GM21390 (cell line): ENCODE results near the gene RAPGEFL1.
"Not testable (repeated sequence)": the region's sequence is repeated elsewhere in the genome, so short reads cannot be mapped to it uniquely, and the experiment has no call there.

Experiments used
- ATAC-seq: cut with Tn5 transposase; IDR thresholded peaks from one replicate; pipeline ENCODE4 v1.9.1; 2021; ENCODE audit not compliant: unreplicated experiment

RAPGEFL1 gene, protein sequence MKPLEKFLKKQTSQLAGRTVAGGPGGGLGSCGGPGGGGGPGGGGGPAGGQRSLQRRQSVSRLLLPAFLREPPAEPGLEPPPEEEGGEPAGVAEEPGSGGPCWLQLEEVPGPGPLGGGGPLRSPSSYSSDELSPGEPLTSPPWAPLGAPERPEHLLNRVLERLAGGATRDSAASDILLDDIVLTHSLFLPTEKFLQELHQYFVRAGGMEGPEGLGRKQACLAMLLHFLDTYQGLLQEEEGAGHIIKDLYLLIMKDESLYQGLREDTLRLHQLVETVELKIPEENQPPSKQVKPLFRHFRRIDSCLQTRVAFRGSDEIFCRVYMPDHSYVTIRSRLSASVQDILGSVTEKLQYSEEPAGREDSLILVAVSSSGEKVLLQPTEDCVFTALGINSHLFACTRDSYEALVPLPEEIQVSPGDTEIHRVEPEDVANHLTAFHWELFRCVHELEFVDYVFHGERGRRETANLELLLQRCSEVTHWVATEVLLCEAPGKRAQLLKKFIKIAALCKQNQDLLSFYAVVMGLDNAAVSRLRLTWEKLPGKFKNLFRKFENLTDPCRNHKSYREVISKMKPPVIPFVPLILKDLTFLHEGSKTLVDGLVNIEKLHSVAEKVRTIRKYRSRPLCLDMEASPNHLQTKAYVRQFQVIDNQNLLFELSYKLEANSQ

DNA sequence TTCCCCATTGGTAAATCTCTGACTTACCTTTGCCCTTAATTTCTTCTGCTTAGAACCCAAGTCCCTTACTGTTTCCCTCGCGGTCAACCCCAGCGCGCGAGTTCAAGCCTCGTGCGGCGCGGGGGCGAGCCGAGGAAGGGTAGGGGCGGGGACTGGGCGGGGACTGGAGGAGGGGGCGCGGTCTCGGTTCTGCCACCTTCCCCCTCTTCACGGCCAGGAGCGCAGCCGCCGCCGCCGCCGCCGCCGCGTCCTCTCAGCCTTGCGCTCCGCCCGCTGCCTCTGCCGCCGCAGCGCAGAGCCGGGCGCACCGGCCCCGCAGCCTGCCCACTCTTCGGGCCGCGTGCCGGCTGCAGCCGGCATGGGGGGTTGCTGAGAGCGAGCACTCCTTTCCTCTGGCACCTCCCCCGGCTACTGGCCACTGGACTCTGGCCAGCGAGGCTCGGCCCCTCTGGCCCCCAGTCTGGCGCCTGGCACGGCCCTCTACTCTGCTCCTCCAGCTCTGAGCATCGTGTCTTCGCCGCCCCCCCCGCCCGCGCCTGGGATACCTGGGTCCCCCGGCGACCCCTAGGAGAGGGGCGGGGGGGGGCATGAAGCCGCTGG, at the start of gene RAPGEFL1:
Gene RAPGEFL1, plus strand, starts transcription at position 196 of the 600 bp plus-strand sequence. Its CDS starts 392 bp downstream, at position 588.
- no peak for ATAC-seq

DNA sequence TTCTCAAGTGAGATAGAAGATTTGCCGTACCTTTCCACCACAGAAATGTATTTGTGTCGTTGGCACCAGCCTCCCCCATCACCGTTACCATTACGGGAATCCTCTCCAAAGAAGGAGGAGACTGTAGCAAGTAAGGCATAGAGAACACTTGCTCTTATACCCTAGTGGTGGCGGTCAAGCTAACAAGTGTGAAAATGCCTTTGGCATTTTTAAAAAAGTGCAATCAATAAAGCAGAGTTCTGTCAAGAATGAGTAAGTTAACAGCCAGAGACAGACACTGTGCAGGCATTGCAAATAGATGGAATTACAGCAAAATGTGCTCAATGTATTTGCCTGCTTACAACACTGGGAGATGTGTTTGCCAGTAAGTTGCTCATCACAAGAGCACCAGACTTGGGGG, 47.8 kb upstream of the RAPGEFL1 start:
- no peak for ATAC-seq

DNA sequence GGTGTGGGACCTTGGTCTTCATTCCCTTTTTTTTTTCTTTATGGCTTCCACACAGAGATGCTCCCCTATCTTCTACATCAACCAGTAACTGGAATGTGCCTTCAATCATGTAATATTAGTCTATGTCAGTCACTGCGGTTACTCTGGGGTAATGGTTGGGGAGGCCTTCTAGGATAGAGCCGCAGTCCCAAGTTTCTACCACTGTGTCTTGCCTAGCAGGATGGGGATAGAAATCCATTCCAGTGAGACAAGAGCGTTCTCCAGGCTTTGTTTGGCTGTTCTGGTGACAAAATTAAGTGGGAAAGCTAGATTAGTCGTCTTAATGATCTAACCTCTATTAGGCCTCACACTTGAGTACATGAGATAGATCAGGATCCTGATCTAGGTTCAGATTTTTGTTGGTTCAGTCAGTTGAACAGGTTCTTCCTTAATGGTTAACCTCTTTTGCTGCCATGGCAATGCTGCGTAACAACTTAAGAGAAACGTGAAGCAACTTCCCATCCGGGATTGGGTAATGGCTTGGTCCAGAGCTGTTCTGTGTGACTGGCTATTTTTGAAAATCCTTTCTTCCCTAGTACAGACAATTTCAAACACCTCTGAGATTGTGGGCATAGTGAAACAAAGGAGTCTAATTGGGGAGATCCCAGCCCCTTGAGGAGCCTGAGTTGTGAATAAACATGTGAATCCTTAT, 46.8 kb upstream of the RAPGEFL1 start:
- ATAC-seq: no peak

DNA sequence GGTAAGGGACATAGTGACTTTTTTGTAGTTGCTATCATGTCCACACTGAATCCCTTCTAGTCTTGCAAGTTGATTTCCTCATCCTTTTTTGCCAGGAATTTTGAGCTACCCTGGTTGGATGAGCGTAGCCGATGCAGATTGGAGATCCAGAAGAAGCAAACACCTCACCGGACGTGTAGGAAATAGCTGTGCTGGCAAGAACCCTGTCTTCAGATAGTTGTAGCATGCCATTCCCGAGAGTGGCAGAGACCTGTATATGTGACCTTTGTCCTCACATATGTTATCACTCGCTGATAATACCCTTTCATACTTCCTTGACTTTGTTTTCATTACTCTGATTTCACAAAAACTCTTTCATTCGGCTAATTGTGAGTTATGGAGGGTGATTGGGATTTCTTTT, 43.1 kb upstream of the RAPGEFL1 start:
- ATAC-seq: no peak

DNA sequence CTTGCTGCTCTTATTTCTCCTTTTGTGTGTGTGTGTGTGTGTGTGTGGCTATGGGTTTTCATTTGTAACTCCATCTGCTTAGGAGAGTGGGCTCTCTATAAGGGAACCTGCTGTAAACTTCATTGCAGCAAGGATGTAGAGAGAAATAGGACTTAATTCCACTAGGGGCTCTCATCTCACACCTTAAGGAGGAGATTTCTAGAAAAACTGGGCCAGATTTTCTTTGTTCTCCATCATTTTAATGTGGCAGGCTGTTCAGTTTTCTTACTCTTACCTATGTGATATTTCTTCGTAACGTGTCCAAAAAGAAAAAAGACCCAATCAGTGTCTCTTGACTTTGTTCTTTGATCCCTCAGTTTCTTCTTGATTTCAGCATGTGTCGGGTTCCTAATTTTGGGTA, 41.5 kb upstream of the RAPGEFL1 start:
- no peak for ATAC-seq

DNA sequence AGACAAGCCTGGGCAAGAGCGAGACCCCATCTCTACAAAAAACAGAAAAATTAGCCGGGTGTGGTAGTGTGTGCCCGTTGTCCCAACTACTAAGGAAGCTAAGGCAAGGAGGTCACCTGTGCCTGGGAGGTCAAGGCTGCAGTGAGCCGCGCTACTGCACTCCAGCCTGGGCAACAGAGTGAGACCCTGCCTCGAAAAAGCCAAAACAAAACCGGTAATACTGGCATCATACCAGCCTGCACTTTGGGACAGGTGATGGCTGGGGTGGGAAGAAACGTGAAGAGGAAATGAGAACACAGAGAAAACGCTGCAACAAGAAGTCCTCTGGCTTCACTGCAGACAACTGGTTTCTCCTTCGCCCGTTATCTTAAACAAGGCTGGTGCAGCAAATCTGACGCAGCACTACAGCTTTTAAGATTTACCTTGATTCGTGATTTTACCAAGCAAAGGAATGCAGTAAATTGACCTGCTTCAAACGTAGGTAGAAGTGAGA, 37.7 kb upstream of the RAPGEFL1 start:
- ATAC-seq: no peak

DNA sequence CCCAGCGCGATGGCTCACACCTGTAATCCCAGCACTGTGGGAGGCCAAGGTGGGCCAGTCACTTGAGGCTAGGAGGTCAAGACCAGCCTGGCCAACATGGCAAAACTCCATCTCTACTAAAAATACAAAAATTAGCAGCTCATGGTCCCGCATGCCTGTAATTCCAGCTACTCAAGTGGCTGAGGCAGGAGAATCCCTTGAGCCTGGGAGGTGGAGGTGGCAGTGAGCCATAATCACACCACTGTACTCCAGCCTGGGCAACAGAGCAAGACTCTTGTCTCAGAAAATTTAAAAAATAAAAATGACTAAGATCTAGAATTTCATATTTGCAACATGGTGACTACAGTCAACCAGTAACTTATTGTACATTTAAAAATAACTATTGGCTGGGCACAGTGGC, 34.1 kb upstream of the RAPGEFL1 start:
- not testable (repeated sequence) for ATAC-seq

DNA sequence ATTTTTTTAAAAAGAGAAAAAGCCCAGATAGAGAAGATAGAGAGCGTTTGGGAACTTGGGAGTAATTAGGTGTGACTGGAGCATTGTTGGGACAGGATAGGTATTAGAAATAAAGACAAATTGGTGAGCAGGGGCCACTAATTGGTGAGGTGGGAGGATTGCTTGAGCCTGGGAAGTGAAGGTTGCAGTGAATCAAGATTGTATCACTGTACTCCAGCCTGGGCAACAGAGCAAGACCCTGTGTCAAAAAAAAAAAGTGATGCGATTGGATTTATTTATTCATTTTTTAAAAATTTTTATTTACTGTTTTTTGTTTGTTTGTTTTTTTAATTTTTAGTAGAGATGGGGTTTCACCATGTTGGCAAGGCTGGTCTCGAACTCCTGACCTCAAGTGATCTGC, 31.8 kb upstream of the RAPGEFL1 start:
- ATAC-seq: no peak

DNA sequence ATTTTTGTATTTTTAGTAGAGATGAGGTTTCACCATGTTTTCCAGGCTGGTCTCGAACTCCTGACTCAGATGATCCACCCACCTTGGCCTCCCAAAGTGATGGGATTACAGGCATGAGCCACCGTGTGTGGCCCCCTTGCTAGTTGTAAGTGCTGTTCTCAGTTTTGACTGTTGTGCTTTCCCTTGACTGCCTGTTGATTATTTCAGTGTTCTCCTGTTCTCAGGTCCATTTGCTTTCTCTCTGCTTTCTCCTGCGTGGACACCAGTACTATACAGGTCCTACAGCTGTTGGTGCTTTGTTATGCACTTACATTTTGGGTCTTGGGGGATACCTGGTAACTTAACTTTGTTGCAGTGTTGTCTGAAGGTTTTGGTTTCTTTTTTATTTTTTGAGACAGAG, 28.7 kb upstream of the RAPGEFL1 start:
- no peak for ATAC-seq

DNA sequence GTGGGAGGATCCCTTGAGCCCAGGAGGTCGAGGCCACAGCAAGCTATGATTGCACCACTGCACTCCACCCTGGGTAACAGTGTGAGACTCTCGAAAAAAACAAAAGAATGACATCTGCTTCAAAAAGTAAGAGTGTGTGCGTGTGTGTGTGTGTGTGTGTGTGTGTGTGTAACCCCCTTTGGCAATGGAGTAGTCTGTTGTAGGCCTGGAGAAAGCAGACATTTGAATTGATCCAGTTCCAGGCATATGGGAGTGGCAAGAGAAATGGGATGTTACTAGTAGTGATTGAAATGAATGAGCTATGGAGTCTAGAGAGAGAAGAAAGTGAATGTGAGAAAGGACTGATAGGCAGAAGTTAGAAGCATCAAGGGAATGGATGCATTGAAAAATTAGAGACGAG, 27.0 kb upstream of the RAPGEFL1 start:
- ATAC-seq: no peak

DNA sequence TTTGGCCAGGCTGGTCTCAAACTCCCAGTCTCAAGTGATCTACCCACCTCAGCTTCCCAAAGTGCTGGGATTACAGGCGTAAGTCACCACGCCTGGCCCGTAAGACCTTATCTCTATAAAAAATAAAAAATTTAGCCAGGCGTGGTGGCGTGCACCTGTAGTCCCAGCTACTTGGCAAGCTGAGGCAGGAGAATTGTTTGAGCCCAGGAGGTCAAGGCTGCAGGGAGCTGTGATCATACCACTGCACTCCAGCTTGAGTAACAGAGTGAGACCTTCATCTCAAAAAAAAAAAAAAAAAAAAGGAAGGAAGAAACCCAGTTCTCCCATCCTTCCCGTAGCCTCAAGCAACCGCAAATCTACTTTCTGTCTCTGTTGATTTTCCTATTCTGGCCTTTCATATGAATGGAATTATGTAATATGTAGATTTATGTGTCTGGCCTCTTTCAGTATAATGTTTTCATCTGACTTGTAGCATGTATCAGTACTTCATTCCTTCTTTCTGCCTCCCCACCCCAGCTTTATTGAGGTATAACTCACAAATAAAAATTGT, 25.8 kb upstream of the RAPGEFL1 start:
- no peak for ATAC-seq

DNA sequence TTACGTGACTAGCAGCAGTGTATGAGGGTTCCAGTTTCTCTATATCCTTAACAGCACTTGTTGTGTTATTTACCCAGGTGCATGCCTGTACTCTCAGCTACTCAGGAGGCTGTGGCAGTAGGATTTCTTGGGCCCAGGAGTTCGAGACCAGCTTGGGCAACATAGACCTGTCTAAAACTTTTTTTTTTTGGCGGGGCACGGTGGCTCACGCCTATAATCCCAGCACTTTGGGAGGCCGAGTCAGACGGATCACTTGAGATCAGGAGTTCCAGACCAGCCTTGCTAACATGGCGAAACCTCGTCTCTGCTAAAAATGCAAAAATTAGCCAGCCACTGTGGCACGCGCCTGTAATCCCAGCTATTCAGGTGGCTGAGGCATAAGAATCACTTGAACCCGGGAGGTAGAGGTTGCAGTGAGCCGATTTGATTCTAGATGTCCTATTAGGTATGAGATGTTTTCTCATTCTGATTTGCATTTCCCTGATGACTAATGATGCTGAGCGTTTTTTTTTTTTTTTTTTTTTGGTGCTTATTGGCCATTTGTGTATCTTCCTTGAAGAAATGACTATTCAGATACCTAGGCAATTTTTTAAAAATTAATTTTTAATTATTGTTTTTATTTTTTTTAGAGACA, 23.6 kb upstream of the RAPGEFL1 start:
- ATAC-seq: peak; percentile 64

DNA sequence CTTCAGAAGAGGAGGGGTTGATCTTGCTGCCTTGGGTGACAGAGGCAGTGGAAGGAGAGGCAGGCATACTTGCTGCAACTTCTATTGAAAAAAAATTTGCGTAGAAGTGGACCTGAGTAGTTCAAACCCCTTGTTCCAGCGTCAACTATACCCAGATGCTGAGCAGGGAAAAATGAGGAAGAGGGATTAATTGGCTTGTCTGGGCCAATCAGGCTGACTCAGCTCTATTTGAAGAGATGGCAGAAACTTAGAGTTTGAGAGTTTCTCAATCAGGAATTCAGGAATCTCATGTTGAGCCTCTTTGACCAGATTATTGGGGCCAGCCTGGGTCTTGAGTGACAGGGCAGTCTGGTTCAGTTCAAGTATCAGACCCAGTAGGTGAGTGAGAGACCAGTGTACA, 19.3 kb upstream of the RAPGEFL1 start:
- ATAC-seq: no peak

DNA sequence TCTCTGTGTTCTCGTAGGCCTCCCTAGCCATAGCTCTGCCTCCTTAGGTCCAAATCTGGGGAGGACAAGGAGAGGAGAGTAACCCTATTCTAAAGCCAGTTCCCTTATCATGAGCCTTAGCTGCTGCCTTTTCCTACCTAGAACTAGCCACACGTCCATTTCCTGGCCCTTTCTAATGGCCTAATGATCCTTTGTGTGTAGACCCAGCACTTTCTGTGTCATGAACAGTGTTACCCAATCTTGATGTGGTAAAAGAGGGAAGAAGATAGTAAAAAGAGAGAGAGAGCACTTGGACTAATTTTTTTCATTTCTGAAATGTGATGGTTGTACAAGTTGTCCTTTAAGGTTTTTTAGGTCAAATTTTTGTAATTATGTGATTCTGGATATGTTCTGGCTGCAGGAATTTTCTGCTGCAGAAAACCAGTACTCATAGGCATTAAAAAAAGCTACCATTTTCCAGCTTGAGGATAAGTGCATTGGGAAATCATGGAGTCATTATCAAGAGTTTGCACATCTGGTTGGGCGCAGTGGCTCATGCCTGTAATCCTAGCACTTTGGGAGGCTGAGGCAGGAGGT, 18.7 kb upstream of the RAPGEFL1 start:
- no peak for ATAC-seq

DNA sequence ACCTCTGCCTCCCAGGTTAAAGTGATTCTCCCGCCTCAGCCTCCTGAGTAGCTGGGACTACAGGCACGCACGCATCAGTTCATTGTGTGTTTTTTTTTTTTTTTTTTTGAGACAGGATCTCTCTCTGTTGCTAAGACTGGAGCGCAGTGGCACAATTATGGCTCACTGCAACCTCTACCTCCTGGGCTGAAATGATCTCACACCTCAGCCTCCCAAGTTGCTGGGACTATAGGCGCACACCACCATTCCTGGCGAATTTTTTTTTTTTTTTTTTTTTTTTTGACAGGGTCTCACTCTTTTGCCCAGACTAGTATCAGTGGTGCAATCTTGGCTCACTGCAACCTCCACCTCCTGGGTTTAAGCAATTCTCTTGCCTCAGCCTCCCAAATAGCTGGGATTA, 17.8 kb upstream of the RAPGEFL1 start:
- no peak for ATAC-seq

DNA sequence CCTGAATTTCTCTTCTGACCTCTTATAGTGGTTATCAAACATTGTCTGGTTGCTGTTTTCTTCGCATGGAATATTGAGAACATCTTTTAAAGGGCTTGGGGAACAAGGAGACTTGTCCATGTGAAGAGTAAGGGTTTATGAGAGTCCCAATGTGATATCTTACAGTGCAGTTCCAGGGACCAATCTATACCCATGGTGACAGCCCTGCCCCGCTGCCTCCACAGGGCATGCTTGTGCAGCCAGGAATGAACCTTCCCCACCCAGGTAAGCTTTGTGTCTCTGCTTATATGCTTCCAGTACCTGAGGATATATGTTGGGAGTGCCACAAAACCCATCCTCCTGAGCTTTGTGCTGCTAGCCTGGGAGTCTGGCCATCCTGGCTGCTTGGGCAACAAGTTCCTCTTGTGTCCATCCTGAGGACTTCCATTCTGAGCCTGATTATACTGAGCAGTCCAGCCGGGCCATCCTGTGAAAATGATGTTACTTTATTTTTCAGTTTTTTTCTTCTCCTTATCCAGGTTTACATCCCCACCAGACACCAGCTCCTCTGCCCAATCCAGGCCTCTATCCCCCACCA, 9.5 kb upstream of the RAPGEFL1 start:
- no peak for ATAC-seq

DNA sequence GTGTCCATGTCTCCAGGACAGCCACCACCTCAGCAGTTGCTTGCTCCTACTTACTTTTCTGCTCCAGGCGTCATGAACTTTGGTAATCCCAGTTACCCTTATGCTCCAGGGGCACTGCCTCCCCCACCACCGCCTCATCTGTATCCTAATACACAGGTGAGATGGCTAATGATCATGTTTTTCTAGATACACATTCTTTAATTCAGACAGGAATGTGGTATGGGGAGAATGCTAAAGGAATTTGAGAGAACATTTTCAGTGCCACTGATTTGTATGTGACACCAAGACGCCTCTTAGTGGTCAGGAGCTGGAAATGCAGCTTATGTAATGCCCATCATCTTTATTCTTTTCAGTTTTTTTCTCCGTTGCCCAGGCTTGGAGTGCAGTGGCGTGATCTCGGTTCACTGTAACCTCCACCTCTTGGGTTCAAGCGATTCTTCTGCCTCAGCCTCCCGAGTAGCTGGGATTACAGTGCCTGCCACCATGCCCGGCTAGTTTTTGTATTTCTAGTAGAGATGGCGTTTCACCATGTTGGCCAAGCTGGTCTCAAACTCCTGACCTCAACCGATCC, 8.9 kb upstream of the RAPGEFL1 start:
- ATAC-seq: no peak

DNA sequence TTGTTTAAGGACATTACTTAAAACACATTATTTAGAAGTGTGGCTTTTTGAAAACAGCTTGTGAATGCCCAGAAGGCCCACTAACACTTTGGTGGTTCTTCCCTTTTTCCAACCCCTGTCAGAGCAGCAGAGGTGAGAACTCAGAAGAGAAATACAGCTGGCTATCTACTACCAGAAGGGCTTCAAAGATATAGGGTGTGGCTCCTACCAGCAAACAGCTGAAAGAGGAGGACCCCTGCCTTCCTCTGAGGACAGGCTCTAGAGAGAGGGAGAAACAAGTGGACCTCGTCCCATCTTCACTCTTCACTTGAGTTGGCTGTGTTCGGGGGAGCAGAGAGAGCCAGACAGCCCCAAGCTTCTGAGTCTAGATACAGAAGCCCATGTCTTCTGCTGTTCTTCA, 6.9 kb upstream of the RAPGEFL1 start:
- ATAC-seq: no peak

DNA sequence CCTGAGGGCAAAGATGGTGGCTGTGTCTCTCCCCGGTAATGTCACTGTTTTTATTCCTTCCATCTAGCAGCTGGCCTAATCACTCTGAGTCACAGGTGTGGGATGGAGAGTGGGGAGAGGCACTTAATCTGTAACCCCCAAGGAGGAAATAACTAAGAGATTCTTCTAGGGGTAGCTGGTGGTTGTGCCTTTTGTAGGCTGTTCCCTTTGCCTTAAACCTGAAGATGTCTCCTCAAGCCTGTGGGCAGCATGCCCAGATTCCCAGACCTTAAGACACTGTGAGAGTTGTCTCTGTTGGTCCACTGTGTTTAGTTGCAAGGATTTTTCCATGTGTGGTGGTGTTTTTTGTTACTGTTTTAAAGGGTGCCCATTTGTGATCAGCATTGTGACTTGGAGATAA, 5.5 kb upstream of the RAPGEFL1 start:
- no peak for ATAC-seq
